Activated B cell treated with CpG ODN at 0.5 μM for 24 hours (primary cell): ENCODE measurements around the gene CFAP161. TPM values are rescaled to one million over a fixed set of nuclear protein-coding genes. Genes with fewer than 3 reads are reported as not detected.

Experiments used
- ATAC-seq: fragments of 200-7000 bp; cut with Tn5 transposase; one replicate; pipeline ENCODE4 v1.10.0; 2021; ENCODE audit warnings: low read depth, mild to moderate bottlenecking, moderate library complexity
- CTCF ChIA-PET: fragments of 350-600 bp; sonication (Branson Sonifier 250); formaldehyde crosslinking; loops from one replicate; lab custom pipeline; 2021; ENCODE audit warnings: antibody characterized with exemption; lab: Charles Lee
- POLR2A ChIA-PET: fragments of 350-600 bp; sonication (Branson Sonifier 250); formaldehyde crosslinking; loops from one replicate; lab custom pipeline; 2021; ENCODE audit warnings: antibody characterized with exemption; lab: Charles Lee
- DNase-seq: peaks from one replicate; pipeline ENCODE4 v3.0.0; 2022
- H3K27ac Mint-ChIP-seq: one replicate; pipeline ENCODE4 v1.8.0; 2020; ENCODE audit warnings: mixed read lengths
- H3K27me3 Mint-ChIP-seq: one replicate; pipeline ENCODE4 v1.8.0; 2021; ENCODE audit warnings: mixed read lengths
- H3K36me3 Mint-ChIP-seq: one replicate; pipeline ENCODE4 v1.8.0; 2021; ENCODE audit warnings: low read depth, mixed read lengths
- H3K4me1 Mint-ChIP-seq: one replicate; pipeline ENCODE4 v1.8.0; 2021; ENCODE audit warnings: mixed read lengths
- H3K4me3 Mint-ChIP-seq: one replicate; pipeline ENCODE4 v1.8.0; 2020; ENCODE audit warnings: mild to moderate bottlenecking, mixed read lengths
- H3K9me3 Mint-ChIP-seq: one replicate; pipeline ENCODE4 v1.8.0; 2020; ENCODE audit warnings: mixed read lengths
- intact Hi-C: fragments of 100-400 bp; cut with micrococcal nuclease; formaldehyde crosslinking; loops from one replicate; pipeline ENCODE4 v1.15.1; 2024
- total RNA-seq: library from RNA; stranded (reverse); gene quantifications from 2 replicates; pipeline ENCODE4 v1.2.3, GENCODE V29; 2022
- TF ChIP-seq, protein P1 (sequence below): fragments of 200-600 bp; IDR thresholded peaks from one replicate; pipeline ENCODE4 v1.8.0; 2022; ENCODE audit warnings: antibody characterized with exemption, mild to moderate bottlenecking

Gene CFAP161
- total RNA-seq, 1 donor from 2014 or later = 0.18 TPM

DNA sequence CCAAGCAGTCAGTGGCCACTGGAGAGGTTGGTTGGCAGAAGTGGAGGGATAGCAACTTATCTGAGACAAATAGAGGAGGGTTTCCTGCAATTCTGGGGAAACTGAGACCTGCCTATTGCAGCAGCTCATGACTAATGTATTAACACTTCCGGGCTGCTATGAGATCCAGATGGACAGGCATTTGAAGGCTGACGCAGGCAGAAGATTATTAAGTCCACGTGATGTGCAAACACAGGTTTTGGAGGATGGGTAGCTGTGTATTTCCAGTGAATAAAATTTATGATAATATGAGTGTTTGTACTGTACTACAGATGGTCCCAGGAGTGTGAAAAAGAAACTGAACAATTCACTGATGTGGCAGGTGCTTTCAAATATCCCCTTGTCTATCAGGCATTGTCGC lies 28.5 kb upstream of the CFAP161 start:
- Mint-ChIP-seq H3K27me3 (peaks cover 22% of the 10 kb centered on the region), H3K27ac (no peak overlapping the region), H3K4me1 (no peaks in the 10 kb centered on the region), H3K4me3 (no peak overlapping the region), H3K9me3 (no peaks in the 10 kb centered on the region), H3K36me3 (no peaks in the 10 kb centered on the region)
- POLR2A ChIA-PET = interaction anchor here (2.2 kb wide), 1 partner anchor 160 kb away, joined by 12 read pairs; no protein-coding TSS in a partner anchor
- CTCF ChIA-PET = interaction anchor here (0.9 to 15.9 kb wide), 3 partner anchors 10 to 170 kb away, joined by 3 to 319 read pairs (median 5); no protein-coding TSS in a partner anchor
- DNase-seq (no peak), ATAC-seq (no peak)
- intact Hi-C loops = no loop called here
- TF ChIP-seq, protein P1, sequence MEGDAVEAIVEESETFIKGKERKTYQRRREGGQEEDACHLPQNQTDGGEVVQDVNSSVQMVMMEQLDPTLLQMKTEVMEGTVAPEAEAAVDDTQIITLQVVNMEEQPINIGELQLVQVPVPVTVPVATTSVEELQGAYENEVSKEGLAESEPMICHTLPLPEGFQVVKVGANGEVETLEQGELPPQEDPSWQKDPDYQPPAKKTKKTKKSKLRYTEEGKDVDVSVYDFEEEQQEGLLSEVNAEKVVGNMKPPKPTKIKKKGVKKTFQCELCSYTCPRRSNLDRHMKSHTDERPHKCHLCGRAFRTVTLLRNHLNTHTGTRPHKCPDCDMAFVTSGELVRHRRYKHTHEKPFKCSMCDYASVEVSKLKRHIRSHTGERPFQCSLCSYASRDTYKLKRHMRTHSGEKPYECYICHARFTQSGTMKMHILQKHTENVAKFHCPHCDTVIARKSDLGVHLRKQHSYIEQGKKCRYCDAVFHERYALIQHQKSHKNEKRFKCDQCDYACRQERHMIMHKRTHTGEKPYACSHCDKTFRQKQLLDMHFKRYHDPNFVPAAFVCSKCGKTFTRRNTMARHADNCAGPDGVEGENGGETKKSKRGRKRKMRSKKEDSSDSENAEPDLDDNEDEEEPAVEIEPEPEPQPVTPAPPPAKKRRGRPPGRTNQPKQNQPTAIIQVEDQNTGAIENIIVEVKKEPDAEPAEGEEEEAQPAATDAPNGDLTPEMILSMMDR = no peak

DNA sequence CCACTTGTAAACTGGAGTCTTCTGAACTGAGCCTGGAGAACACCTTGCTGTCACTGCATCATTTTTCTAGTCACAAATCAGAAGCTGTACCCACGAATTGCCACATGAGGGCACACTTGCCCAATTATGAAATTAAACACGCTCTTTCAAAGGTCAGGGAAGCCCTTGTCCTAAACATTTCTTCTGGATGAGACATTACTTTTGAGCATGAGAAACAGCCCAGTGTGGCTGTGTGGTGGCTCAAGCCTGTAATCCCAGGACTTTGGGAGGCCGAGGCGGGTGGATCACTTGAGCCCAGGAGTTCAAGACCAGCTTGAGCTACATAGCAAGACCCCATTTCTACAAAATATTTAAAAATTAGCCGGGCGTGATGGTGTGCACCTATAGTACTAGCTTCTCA lies 27.5 kb upstream of the CFAP161 start:
- Mint-ChIP-seq H3K9me3 (no peaks in the 10 kb centered on the region), H3K4me1 (peaks cover 7% of the 10 kb centered on the region), H3K4me3 (no peak overlapping the region), H3K27ac (no peak overlapping the region), H3K36me3 (no peaks in the 10 kb centered on the region), H3K27me3 (peaks cover 21% of the 10 kb centered on the region)
- no peak for ATAC-seq
- peak; percentile 19 for DNase-seq
- POLR2A ChIA-PET = interaction anchor here (1.0 to 2.2 kb wide), 2 partner anchors 159 to 169 kb away, joined by 3 to 12 read pairs; no protein-coding TSS in a partner anchor
- CTCF ChIA-PET = interaction anchor here (0.8 to 15.9 kb wide), 15 partner anchors 9 to 304 kb away, joined by 3 to 319 read pairs (median 4); partner anchors contain the start of gene TLNRD1
- intact Hi-C loops = loop anchor here (1.0 kb wide), 4 partner anchors 49 to 294 kb away; no protein-coding TSS in a partner anchor
- TF ChIP-seq, protein P1 = no peak

DNA sequence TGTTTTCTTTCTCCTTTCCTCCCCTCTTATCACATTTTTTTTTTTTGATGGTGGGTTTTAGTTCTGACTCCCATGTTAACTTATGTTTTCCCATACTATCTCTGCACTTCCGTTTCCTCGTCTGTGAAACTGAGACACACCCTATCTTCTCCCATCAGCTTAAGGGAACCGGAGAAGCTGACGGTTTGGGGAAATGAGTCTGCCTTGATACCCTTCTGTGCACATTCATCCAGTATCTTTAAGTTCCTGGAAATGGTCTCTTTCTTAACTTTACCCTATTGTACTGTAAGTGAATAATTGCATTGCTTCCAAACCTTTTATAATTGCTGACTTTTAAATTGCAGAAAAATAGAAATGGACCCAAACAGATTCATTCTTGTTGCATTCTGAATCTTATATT lies 26.2 kb upstream of the CFAP161 start:
- Mint-ChIP-seq H3K36me3 (no peaks in the 10 kb centered on the region), H3K27ac (no peak overlapping the region), H3K4me3 (no peak overlapping the region), H3K4me1 (peaks cover 14% of the 10 kb centered on the region), H3K27me3 (peaks cover 9% of the 10 kb centered on the region), H3K9me3 (no peaks in the 10 kb centered on the region)
- no peak for ATAC-seq
- POLR2A ChIA-PET = no interaction called here
- no peak for DNase-seq
- TF ChIP-seq, protein P1 = no peak
- CTCF ChIA-PET = interaction anchor here (0.7 to 15.9 kb wide), 13 partner anchors 25 to 293 kb away, joined by 3 to 319 read pairs (median 4); no protein-coding TSS in a partner anchor
- intact Hi-C loops = loop anchor here (1.0 to 2.0 kb wide), 2 partner anchors 107 to 131 kb away; partner anchors contain the start of gene TLNRD1

DNA sequence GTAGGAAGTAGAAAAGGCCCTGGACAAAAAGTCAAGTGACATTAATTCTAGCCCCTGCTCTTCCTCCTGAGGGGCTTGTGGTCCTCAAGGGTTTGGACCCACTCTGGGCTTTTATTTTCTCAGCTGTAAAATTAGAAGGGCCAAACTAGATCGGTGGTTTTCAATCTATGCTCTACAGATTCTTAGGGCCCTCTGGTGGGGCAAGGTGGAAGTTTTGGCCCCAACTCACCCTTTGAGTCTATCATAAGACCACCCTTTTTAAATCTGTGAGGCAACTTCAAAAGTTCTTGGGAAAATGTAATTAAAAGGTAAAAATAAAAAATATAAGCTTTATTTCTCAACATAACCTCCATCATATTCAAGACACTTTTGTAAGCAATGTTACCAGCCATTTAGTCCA lies 25.6 kb upstream of the CFAP161 start:
- Mint-ChIP-seq H3K4me1 (peaks cover 14% of the 10 kb centered on the region), H3K27me3 (peaks cover 9% of the 10 kb centered on the region)
- POLR2A ChIA-PET = no interaction called here

DNA sequence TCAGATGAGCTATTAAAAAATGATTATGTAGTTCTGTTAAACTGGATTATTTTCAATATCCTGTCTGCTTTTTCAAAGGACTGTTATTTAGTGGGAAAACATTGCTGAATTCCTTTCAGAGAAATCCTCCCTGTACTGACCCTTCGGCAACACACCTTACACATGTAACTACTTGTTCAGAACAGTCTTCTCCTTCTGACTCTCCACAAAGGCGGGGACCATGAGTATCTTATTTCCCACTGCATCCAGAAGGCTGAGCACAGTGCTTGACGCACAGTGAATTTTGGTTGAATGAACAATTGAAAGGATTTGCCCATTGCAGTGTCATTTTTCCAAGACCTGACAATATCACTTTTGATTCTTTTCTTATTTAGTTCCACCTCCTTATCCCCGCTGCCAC lies 23.1 kb upstream of the CFAP161 start:
- DNase-seq (no peak), ATAC-seq (no peak)
- CTCF ChIA-PET = interaction anchor here (0.8 to 15.9 kb wide), 5 partner anchors 45 to 285 kb away, joined by 3 to 319 read pairs (median 5); no protein-coding TSS in a partner anchor
- Mint-ChIP-seq H3K27me3 (peaks cover 5% of the 10 kb centered on the region), H3K27ac (peak overlapping the region; percentile 72), H3K36me3 (no peaks in the 10 kb centered on the region), H3K9me3 (no peaks in the 10 kb centered on the region), H3K4me1 (peaks cover 16% of the 10 kb centered on the region), H3K4me3 (peak overlapping the region; percentile 56)
- POLR2A ChIA-PET = interaction anchor here (0.6 to 1.5 kb wide), 3 partner anchors 117 to 183 kb away, joined by 3 to 4 read pairs (median 4); no protein-coding TSS in a partner anchor
- intact Hi-C loops = loop anchor here (1.0 to 10.0 kb wide), 4 partner anchors 30 to 934 kb away; partner anchors contain the start of gene MEX3B
- TF ChIP-seq, protein P1 = no peak

More for the DNA sequence above, 25.6 kb upstream of the CFAP161 start:
- ATAC-seq (no peak), DNase-seq (no peak)
- CTCF ChIA-PET = interaction anchor here (0.9 to 15.9 kb wide), 14 partner anchors 25 to 292 kb away, joined by 3 to 319 read pairs (median 4); no protein-coding TSS in a partner anchor
- Mint-ChIP-seq H3K4me3 (no peak overlapping the region), H3K9me3 (no peaks in the 10 kb centered on the region), H3K27ac (no peak overlapping the region), H3K36me3 (no peaks in the 10 kb centered on the region)
- intact Hi-C loops = loop anchor here (1.0 to 2.0 kb wide), 2 partner anchors 108 to 131 kb away; partner anchors contain the start of gene TLNRD1
- TF ChIP-seq, protein P1 = no peak
